Measurements from ENCODE around the gene BEX3. TPM values are rescaled to one million over a fixed set of nuclear protein-coding genes. Genes with fewer than 3 reads are reported as not detected.
A peak's percentile ranks its signal among the peaks of the same experiment; 100 is the strongest.

Gene BEX3
- polyA plus RNA-seq (2012; ENCODE audit: insufficient read length, low read depth) = 6.8 TPM

- TF ChIP-seq POLR2AphosphoS5 (IDR thresholded peaks at IDR 0.05; ENCODE audit: low read depth, low read length) = no peak
- TF ChIP-seq TAF1 (IDR thresholded peaks at IDR 0.05; ENCODE audit: borderline replicate concordance, insufficient read depth, low read length) = no peak
- TF ChIP-seq FOXP2 (optimal IDR thresholded peaks at IDR 0.05; ENCODE audit: borderline replicate concordance, extremely low read depth, extremely low read length, insufficient read depth) = peak; percentile 10
- no peak for TF ChIP-seq REST (IDR thresholded peaks at IDR 0.05; ENCODE audit: insufficient read depth in 1 of 2, low read depth in 2 of 2, low read length in 2 of 2)
- TF ChIP-seq SIN3A (IDR thresholded peaks at IDR 0.05; ENCODE audit: borderline replicate concordance, insufficient read depth, low read length) = no peak
Measured at GRCh38 chrX:103376118-103376978, at the start of gene BEX3. BEX3 (plus strand) TSS chrX:103376538; CDS start chrX:103377522, 984 bp downstream.

DNA sequence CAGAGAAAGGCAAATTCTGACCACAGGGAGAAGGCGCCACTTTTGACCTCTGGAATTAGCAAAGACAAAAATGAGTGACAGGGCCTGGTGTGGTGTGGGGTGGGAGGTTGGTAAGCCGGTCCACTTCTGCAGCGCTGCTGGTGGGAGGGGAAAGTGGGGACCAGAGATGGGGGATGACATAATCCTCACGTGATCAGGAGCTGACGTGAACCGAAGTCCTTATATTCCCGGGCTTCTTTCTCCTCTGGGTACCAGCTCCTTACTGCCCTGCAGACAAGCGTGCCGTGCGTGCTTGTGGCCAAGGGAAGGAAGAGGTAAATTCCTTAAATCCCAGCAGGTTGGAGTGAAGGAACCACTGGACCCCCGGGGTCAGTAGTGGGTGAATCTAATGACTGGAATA lies 46.3 kb upstream of the BEX3 start, which contains the start of gene TCEAL7:
TSS of gene TCEAL7 (plus strand) at position 249 of the 400 bp plus-strand sequence. CDS start 1,165 bp downstream, outside the sequence.
- TF ChIP-seq REST (IDR thresholded peaks at IDR 0.05; ENCODE audit: insufficient read depth in 1 of 2, low read depth in 2 of 2, low read length in 2 of 2) (no peak), POLR2AphosphoS5 (IDR thresholded peaks at IDR 0.05; ENCODE audit: low read depth, low read length) (no peak), SIN3A (IDR thresholded peaks at IDR 0.05; ENCODE audit: borderline replicate concordance, insufficient read depth, low read length) (no peak), FOXP2 (optimal IDR thresholded peaks at IDR 0.05; ENCODE audit: borderline replicate concordance, extremely low read depth, extremely low read length, insufficient read depth) (no peak), TAF1 (IDR thresholded peaks at IDR 0.05; ENCODE audit: borderline replicate concordance, insufficient read depth, low read length) (no peak)

DNA sequence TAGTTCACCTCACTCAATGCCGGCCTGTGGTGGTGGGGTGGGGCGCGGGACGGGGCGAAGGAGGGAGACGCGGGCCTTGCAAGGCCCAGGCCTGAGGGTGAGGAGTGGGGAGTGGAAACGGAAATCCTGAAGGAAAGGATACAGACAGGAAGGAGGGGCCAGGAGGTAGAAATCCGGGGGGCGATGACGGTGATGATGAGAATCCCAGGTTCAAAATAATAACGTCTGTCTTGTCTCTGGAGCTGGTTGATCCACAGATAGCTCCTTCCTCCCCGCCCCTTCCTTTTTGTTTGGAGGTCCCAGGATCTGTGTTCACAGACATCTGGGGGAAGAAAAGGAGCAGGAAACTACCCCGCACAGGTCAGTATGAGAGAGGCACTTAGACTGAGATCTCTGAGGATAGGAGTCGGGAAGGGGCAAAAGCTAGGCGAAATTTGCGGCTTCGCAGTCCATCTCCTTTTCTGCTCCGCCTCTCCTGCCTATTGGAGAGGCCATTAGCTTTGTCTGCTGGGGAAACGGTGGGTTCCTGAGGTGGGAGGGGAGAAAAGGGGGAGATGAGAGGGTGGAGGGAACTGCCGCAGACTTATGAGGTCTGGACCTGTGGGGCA lies 45.6 kb upstream of the BEX3 start:
- TF ChIP-seq POLR2AphosphoS5 (IDR thresholded peaks at IDR 0.05; ENCODE audit: low read depth, low read length) (no peak), TAF1 (IDR thresholded peaks at IDR 0.05; ENCODE audit: borderline replicate concordance, insufficient read depth, low read length) (no peak), FOXP2 (optimal IDR thresholded peaks at IDR 0.05; ENCODE audit: borderline replicate concordance, extremely low read depth, extremely low read length, insufficient read depth) (no peak), REST (IDR thresholded peaks at IDR 0.05; ENCODE audit: insufficient read depth in 1 of 2, low read depth in 2 of 2, low read length in 2 of 2) (no peak), SIN3A (IDR thresholded peaks at IDR 0.05; ENCODE audit: borderline replicate concordance, insufficient read depth, low read length) (no peak)

GRCh38 chrX:103338663-103339062 lies 37.7 kb upstream of the BEX3 start:
- TF ChIP-seq REST (IDR thresholded peaks at IDR 0.05; ENCODE audit: insufficient read depth in 1 of 2, low read depth in 2 of 2, low read length in 2 of 2) (no peak), TAF1 (IDR thresholded peaks at IDR 0.05; ENCODE audit: borderline replicate concordance, insufficient read depth, low read length) (no peak), FOXP2 (optimal IDR thresholded peaks at IDR 0.05; ENCODE audit: borderline replicate concordance, extremely low read depth, extremely low read length, insufficient read depth) (no peak), POLR2AphosphoS5 (IDR thresholded peaks at IDR 0.05; ENCODE audit: low read depth, low read length) (no peak), SIN3A (IDR thresholded peaks at IDR 0.05; ENCODE audit: borderline replicate concordance, insufficient read depth, low read length) (no peak)
